GM12891 (cell line): Measurements from ENCODE around the gene TGIF2.
A peak's percentile ranks its signal among the peaks of the same experiment; 100 is the strongest.

Experiments used
- POLR2A ChIP-seq: IDR thresholded peaks from 2 replicates; pipeline ENCODE4 v1.6.1; 2011; ENCODE audit warnings: low read depth, low read length, control low read depth
- POLR2AphosphoS5 ChIP-seq: IDR thresholded peaks from 2 replicates; pipeline ENCODE4 v1.6.1; 2011; ENCODE audit warnings: low read depth, low read length, control low read depth

GRCh38 chr20:36604952-36605398 is 31.6 kb downstream of the TGIF2 start:
- peak; percentile 82 for TF ChIP-seq POLR2AphosphoS5
- TF ChIP-seq POLR2A = peak; percentile 31; the same call in 1 of the 2 replicates
